NK-92 treated with Interleukin-12 subunit alpha and Interleukin-12 subunit beta, amount 100 ng/mL, for 24 hours (cell line): ENCODE results near the gene CDH4.
A peak's percentile ranks its signal among the peaks of the same experiment; 100 is the strongest.

Experiments used
- DNase-seq: peaks from one replicate; lab custom pipeline; 2025; lab: John Stamatoyannopoulos, UW

Gene CDH4

DNA sequence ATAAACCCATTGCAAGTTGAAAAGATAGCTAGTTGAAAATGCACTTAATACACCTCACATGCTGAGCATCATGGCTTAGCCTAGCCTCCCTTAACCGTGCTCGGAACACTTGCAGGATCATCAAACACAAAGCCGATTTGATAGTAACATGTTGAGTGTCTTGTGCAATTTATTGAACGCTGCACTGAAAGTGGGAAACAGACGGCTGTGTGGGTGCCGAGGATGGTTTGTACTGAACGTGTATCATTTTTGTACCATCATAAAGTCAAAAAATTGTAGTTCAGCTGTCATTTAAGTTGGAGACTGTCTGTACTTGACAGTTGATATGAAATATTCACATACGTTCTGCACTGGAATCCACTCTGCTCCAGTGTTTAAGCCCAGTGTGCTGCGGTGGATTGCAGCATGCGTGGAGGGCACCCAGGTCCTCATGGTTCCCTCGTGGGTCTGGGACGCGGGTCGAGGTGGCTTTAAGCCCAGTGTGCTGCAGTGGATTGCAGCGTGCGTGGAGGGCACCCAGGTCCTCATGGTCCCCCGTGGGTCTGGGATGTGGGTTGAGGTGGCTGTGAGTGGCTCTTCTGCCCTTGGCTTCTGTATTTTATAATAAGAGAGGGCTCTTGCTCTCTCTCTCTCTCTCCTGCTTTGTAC, 77.0 kb downstream of the CDH4 start:
- peak; percentile 9 for DNase-seq

DNA sequence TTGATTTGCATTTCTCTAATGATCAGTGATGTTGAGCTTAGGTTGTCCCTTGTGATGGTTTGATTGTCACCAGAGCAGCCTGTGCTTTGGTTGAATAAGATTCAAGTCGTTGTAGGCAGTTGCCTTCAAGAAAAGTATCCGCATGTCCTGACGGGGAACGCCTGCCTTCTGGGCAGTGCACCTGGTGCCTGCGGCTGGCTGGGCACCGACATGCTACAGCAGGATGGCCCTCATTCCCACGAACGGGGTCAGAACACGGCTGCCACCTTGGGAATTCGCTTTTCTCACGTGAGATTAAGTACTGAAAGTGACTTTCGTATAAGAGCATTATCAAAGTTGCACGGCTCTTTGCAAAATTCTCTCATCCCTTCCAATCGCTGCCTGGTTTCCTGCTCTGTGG, 78.4 kb downstream of the CDH4 start:
- no peak for DNase-seq

DNA sequence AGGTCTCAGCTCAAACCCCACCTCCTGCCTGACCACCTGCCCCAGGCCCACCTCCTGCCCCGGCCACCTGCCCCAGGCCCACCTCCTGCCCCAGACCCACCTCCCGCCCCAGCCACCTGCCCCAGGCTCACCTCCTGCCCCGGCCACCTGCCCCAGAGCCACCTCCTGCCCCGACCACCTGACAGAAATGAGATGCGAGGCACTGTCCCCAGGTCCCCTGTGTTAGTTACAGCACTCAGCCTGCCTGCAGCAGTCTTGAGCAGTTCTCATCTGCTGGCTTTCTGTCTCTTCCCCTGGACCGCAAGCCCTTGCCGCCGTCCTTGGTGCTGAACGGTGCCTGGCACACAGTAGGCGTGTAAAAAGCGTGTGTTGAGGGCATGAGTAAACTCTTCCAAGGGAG, 79.5 kb downstream of the CDH4 start:
- no peak for DNase-seq

- no peak for DNase-seq
These were observed 80.2 kb downstream of the CDH4 start for GRCh38 chr20:61332016-61332975.

- DNase-seq: no peak
These were observed 81.5 kb downstream of the CDH4 start for GRCh38 chr20:61333484-61334108.

GRCh38 chr20:61340157-61340556, 88.1 kb downstream of the CDH4 start:
- no peak for DNase-seq

DNA sequence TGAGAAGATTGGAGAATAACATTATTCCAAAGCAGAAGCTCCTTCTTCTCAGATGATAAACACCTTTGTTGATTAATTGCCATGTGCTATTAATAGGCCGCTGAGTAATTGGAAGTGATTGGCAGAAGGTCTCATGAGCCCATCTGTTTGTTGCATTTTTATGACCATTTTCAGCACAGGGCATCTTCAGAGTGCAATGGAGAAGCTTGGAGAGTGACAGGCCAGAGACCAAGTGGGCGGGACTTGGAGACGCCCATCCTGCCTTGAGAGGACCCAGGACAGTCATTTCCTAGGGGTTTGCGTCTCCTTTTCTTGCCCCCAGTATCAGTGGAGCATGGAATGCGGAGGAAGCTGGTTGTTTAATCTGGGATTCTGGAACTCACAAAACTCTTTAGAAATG, 89.5 kb downstream of the CDH4 start:
- DNase-seq: no peak

DNA sequence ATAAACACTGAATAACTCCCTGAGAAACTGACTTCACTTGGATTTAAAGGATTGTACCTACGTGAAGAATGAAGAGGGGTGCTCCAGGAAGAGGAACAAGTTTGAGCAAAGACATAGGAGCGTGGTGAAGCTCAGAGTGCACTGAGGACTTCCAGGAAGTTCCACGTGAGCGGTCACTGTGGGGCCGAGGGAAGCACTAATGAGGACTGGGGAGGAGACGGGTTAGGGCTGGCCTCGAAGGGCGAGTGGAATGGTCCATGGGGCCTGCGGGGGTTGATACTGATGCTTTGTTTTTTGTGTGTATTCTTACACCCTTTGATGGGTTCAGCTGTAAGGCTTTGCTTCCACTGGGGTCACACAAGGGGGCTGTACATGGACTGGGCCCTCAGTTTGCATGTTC, 91.9 kb downstream of the CDH4 start:
- DNase-seq: no peak

DNA sequence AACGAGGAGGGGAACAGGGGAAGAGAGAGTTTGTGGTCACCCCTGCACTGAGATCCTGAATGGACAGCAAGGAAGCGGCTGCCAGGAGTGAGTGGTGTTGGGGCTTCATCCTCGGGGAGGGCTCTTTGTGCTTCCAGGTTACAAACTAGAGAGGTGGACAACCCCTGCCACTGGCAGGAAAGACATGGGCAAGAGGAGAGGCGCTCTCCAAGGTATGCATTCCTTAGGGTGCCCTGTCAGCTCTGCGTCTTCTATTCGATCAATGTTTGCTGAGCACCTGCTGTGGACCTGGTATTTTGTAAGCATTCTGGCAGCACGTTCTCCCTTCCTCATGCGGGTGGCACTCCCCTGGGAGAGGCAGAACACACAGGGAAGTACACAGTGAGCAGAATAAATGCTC, 93.6 kb downstream of the CDH4 start:
- no peak for DNase-seq

DNA sequence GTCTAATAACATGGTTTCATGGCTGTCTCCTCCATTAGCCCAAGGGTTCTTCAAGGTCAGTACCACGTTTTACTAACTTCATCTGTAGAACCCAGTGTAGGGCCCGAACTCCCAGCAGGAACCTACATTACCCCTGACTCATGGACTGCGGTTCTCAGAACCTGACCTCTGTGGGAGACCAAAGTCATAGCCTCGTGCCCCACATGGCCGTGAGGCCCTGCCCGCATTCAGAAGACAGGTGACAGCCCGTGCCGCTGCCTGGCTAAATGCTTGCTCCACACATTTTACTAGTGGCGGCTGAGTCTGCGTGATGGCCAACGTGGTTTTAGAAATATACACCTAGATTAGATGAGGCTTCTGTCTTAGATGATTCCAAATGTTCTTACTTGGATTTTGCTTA, 94.9 kb downstream of the CDH4 start:
- no peak for DNase-seq

- DNase-seq: no peak
These were observed 95.4 kb downstream of the CDH4 start for GRCh38 chr20:61347443-61347842.

- DNase-seq: no peak
These were observed 97.5 kb downstream of the CDH4 start for GRCh38 chr20:61349447-61350165.

DNA sequence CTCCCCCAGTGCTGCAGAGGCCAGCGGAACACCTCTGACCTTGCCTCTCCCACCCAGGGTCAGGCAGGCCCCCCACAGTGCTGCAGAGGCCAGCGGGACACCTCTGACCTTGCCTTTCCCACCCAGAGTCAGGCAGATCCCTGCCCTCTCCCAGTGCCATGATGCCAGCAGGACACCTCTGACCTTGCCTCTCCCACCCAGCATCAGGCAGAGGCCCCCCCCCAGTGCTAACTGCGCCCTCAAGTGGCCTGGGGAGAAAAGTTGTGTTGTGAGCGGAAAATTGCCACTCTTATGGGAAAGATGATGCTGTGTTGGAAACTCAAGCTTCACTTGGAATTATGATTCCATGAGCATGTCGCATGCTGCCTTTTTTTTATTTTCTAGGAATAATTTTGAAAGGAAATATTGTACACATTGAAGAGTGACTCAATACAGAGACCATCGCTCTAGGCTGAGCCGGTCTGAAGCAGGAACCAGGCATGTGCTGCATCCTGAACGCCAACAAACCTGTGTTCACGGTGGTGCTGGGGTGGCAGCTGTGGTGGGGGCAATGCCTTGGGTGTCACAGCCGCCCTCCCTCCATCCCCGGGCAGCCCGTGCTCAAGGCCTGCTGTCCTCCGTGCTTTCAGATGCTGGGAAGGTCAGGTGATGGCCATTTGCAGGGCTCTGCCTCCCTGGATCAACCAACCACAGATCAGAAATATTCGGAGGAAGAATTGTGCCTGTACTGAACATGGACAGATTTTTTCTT, 98.6 kb downstream of the CDH4 start:
- DNase-seq: no peak

GRCh38 chr20:61352346-61353260, 100.5 kb downstream of the CDH4 start:
- DNase-seq: no peak

- no peak for DNase-seq
These were observed 101.4 kb downstream of the CDH4 start for GRCh38 chr20:61353261-61354000.

- no peak for DNase-seq
These were observed 101.9 kb downstream of the CDH4 start for GRCh38 chr20:61354001-61354390.

GRCh38 chr20:61354501-61354900, 102.4 kb downstream of the CDH4 start:
- no peak for DNase-seq

- no peak for DNase-seq
These were observed 102.9 kb downstream of the CDH4 start for GRCh38 chr20:61354901-61355495.

DNA sequence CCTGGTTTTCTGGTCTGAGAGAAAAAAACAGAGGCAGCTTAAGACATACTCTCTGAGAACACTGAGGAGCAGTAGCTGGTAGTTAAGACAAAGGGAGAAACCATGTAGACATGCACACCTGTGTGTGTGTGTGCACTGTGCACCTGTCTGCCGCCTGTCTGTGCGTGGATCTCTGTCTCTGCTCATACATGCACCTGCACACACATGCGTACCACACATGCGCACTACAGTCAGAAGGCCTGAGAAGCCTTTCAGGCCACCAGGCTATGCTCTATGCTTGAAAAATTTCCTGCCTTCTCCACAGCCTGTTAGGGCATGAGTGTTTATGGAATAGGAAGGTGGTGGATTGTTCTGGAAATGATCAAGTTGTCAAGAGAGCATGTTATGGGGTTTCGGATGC, 103.5 kb downstream of the CDH4 start:
- DNase-seq: no peak
